WTC11 (cell line): ENCODE results near the gene LMF1. TPM values are rescaled to one million over a fixed set of nuclear protein-coding genes. Genes with fewer than 3 reads are reported as not detected.

Experiments used
- ATAC-seq: fragments of 200-7000 bp; cut with Tn5 transposase; 2 replicates; pipeline ENCODE4 v1.10.0; 2021; ENCODE audit warnings: mild to moderate bottlenecking, moderate library complexity
- CTCF ChIA-PET: fragments of 300-600 bp; sonication (Branson Sonifier 250); formaldehyde crosslinking; loops from one replicate; lab custom pipeline; 2021; ENCODE audit warnings: antibody characterized with exemption; lab: Charles Lee
- POLR2A ChIA-PET: fragments of 350-600 bp; sonication (Branson Sonifier 250); formaldehyde crosslinking; loops from one replicate; lab custom pipeline; 2021; ENCODE audit warnings: antibody characterized with exemption; lab: Charles Lee
- DNase-seq: peaks from one replicate; pipeline ENCODE4 v3.0.0; 2021; ENCODE audit warnings: low spot score
- H3K27ac Mint-ChIP-seq: 2 replicates; pipeline ENCODE4 v1.8.0; 2021; ENCODE audit warnings: mixed read lengths
- H3K27me3 Mint-ChIP-seq: 2 replicates; pipeline ENCODE4 v1.8.0; 2021; ENCODE audit warnings: low read depth, mild to moderate bottlenecking, moderate library complexity, mixed read lengths
- H3K36me3 Mint-ChIP-seq: 2 replicates; pipeline ENCODE4 v1.8.0; 2021; ENCODE audit warnings: mixed read lengths
- H3K4me1 Mint-ChIP-seq: 2 replicates; pipeline ENCODE4 v1.8.0; 2022; ENCODE audit warnings: mixed read lengths
- H3K4me3 Mint-ChIP-seq: 2 replicates; pipeline ENCODE4 v1.8.0; 2021; ENCODE audit warnings: mild to moderate bottlenecking, moderate library complexity, mixed read lengths
- H3K9me3 Mint-ChIP-seq: 2 replicates; pipeline ENCODE4 v1.8.0; 2021; ENCODE audit warnings: mixed read lengths
- ARID4B ChIP-seq: sonication (generic); formaldehyde crosslinking; IDR thresholded peaks from 2 replicates; pipeline ENCODE4 v1.8.0; 2023; ENCODE audit warnings: missing genetic modification reagents, mild to moderate bottlenecking, borderline replicate concordance
- KAT7 ChIP-seq: sonication (generic); formaldehyde crosslinking; IDR thresholded peaks from 2 replicates; pipeline ENCODE4 v1.8.1; 2023; ENCODE audit warnings: missing genetic modification reagents, mild to moderate bottlenecking, borderline replicate concordance
- MLX ChIP-seq: sonication (generic); formaldehyde crosslinking; IDR thresholded peaks from 2 replicates; pipeline ENCODE4 v1.8.1; 2023; ENCODE audit warnings: mild to moderate bottlenecking, missing genetic modification reagents, moderate library complexity
- ZBTB21 ChIP-seq: sonication (generic); formaldehyde crosslinking; IDR thresholded peaks from 2 replicates; pipeline ENCODE4 v1.8.1; 2023; ENCODE audit warnings: mild to moderate bottlenecking, missing genetic modification reagents, borderline replicate concordance
- ZNF263 ChIP-seq: sonication (generic); formaldehyde crosslinking; IDR thresholded peaks from 2 replicates; pipeline ENCODE4 v1.8.1; 2022; ENCODE audit warnings: low read depth, mild to moderate bottlenecking, moderate library complexity, missing genetic modification reagents
- total RNA-seq: library from RNA; stranded (reverse); gene quantifications from 3 replicates; pipeline ENCODE4 v1.2.3, GENCODE V29; 2021
- TF ChIP-seq, protein P1 (sequence below): sonication (generic); formaldehyde crosslinking; IDR thresholded peaks from 2 replicates; pipeline ENCODE4 v1.8.1; 2023; ENCODE audit warnings: mild to moderate bottlenecking, missing genetic modification reagents, moderate library complexity
- TF ChIP-seq, protein P2 (sequence below): sonication (generic); formaldehyde crosslinking; IDR thresholded peaks from 2 replicates; pipeline ENCODE4 v1.8.1; 2022; ENCODE audit warnings: low read depth, mild to moderate bottlenecking, moderate library complexity, missing genetic modification reagents, borderline replicate concordance
- TF ChIP-seq, protein P3 (sequence below): fragments of 250-450 bp; sonication (Bioruptor Pico); IDR thresholded peaks from 2 replicates; pipeline ENCODE4 v1.9.0; 2021; ENCODE audit warnings: mild to moderate bottlenecking, borderline replicate concordance

LMF1 gene
- total RNA-seq, 1 experiment from 2014 or later: 10.5 TPM

- peak; percentile 42 for DNase-seq
Measured at GRCh38 chr16:982145-983043, 11.6 kb upstream of the LMF1 start.

DNA sequence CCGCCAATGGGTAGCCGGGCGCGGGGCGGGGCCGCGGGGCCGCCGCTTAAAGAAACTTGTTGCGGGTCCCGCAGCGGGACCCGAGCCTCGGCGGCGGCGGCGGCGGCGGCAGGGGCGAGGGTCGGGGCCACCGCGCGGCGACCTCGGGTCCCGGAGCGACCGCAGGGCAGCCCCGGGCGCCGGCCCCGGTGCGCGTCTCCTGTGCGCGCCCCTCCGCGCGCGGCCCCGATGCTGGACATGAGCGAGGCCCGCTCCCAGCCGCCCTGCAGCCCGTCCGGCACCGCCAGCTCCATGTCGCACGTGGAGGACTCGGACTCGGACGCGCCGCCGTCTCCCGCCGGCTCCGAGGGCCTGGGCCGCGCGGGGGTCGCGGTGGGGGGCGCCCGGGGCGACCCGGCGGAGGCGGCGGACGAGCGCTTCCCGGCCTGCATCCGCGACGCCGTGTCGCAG, 10.9 kb upstream of the LMF1 start, which contains the start of gene SOX8:
Gene SOX8 (plus strand): TSS at position 76 of the 450 bp plus-strand sequence. CDS start 153 bp downstream, at position 229.
- Mint-ChIP-seq H3K27me3 (peaks cover 29% of the 10 kb centered on the region), H3K36me3 (no peaks in the 10 kb centered on the region), H3K27ac (no peak within 1 kb of the TSS), H3K9me3 (no peaks in the 10 kb centered on the region), H3K4me3 (peak within 1 kb of the TSS; percentile 82), H3K4me1 (peaks cover 5% of the 10 kb centered on the region)
- peak; percentile 60 for DNase-seq
- CTCF ChIA-PET: interaction anchor here (0.6 to 4.9 kb wide), 9 partner anchors 11 to 698 kb away, joined by 3 to 27 read pairs (median 4); partner anchors contain the start of gene LMF1
- POLR2A ChIA-PET: interaction anchor here (0.6 to 2.8 kb wide), 6 partner anchors 10 to 398 kb away, joined by 3 to 9 read pairs (median 6); no protein-coding TSS in a partner anchor
- 0 out of 2 replicates have a peak, but pooled peaks have one; percentile 5 for TF ChIP-seq ZNF263
- no peak for TF ChIP-seq ZBTB21 (CRISPR knock-in tag)
- TF ChIP-seq ARID4B (CRISPR knock-in tag): no peak
- ATAC-seq: peak; percentile 7

More at GRCh38 chr16:982145-983043, 11.6 kb upstream of the LMF1 start:
- Mint-ChIP-seq H3K4me1 (peaks cover 5% of the 10 kb centered on the region), H3K4me3 (peak overlapping the region; percentile 69), H3K9me3 (no peaks in the 10 kb centered on the region), H3K36me3 (no peaks in the 10 kb centered on the region), H3K27me3 (peaks cover 29% of the 10 kb centered on the region), H3K27ac (no peak overlapping the region)
- ChIA-PET CTCF (interaction anchor here (0.9 to 4.9 kb wide), 7 partner anchors 12 to 170 kb away, joined by 3 to 27 read pairs (median 7); partner anchors contain the start of gene LMF1), POLR2A (interaction anchor here (0.5 to 2.8 kb wide), 4 partner anchors 11 to 39 kb away, joined by 3 to 9 read pairs (median 8); no protein-coding TSS in a partner anchor)
- TF ChIP-seq, protein P1, sequence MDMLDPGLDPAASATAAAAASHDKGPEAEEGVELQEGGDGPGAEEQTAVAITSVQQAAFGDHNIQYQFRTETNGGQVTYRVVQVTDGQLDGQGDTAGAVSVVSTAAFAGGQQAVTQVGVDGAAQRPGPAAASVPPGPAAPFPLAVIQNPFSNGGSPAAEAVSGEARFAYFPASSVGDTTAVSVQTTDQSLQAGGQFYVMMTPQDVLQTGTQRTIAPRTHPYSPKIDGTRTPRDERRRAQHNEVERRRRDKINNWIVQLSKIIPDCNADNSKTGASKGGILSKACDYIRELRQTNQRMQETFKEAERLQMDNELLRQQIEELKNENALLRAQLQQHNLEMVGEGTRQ: 0 out of 2 replicates have a peak, but pooled peaks have one; percentile 5
- no peak for TF ChIP-seq KAT7 (CRISPR knock-in tag)
- no peak for ATAC-seq

GRCh38 chr16:980595-980854, 9.7 kb upstream of the LMF1 start:
- Mint-ChIP-seq H3K4me1 (peaks cover 5% of the 10 kb centered on the region), H3K27me3 (peaks cover 31% of the 10 kb centered on the region), H3K36me3 (no peaks in the 10 kb centered on the region), H3K27ac (no peak overlapping the region), H3K4me3 (no peak overlapping the region), H3K9me3 (peaks cover 2% of the 10 kb centered on the region)
- DNase-seq (no peak), ATAC-seq (no peak)
- ChIA-PET POLR2A (interaction anchor here (2.6 to 2.8 kb wide), 2 partner anchors 9 to 11 kb away, joined by 7 to 9 read pairs; no protein-coding TSS in a partner anchor), CTCF (interaction anchor here (0.6 to 4.9 kb wide), 9 partner anchors 10 to 493 kb away, joined by 3 to 27 read pairs (median 4); partner anchors contain the start of gene LMF1)
- TF ChIP-seq, protein P2, sequence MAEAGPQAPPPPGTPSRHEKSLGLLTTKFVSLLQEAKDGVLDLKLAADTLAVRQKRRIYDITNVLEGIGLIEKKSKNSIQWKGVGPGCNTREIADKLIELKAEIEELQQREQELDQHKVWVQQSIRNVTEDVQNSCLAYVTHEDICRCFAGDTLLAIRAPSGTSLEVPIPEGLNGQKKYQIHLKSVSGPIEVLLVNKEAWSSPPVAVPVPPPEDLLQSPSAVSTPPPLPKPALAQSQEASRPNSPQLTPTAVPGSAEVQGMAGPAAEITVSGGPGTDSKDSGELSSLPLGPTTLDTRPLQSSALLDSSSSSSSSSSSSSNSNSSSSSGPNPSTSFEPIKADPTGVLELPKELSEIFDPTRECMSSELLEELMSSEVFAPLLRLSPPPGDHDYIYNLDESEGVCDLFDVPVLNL (CRISPR knock-in tag): 0 out of 2 replicates have a peak, but pooled peaks have one; percentile 41
- TF ChIP-seq, protein P3, sequence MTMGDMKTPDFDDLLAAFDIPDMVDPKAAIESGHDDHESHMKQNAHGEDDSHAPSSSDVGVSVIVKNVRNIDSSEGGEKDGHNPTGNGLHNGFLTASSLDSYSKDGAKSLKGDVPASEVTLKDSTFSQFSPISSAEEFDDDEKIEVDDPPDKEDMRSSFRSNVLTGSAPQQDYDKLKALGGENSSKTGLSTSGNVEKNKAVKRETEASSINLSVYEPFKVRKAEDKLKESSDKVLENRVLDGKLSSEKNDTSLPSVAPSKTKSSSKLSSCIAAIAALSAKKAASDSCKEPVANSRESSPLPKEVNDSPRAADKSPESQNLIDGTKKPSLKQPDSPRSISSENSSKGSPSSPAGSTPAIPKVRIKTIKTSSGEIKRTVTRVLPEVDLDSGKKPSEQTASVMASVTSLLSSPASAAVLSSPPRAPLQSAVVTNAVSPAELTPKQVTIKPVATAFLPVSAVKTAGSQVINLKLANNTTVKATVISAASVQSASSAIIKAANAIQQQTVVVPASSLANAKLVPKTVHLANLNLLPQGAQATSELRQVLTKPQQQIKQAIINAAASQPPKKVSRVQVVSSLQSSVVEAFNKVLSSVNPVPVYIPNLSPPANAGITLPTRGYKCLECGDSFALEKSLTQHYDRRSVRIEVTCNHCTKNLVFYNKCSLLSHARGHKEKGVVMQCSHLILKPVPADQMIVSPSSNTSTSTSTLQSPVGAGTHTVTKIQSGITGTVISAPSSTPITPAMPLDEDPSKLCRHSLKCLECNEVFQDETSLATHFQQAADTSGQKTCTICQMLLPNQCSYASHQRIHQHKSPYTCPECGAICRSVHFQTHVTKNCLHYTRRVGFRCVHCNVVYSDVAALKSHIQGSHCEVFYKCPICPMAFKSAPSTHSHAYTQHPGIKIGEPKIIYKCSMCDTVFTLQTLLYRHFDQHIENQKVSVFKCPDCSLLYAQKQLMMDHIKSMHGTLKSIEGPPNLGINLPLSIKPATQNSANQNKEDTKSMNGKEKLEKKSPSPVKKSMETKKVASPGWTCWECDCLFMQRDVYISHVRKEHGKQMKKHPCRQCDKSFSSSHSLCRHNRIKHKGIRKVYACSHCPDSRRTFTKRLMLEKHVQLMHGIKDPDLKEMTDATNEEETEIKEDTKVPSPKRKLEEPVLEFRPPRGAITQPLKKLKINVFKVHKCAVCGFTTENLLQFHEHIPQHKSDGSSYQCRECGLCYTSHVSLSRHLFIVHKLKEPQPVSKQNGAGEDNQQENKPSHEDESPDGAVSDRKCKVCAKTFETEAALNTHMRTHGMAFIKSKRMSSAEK (CRISPR knock-in tag): no peak
- no peak for TF ChIP-seq MLX
